ENCODE results near the gene AP1G2.

AP1G2 gene

GRCh38 chr14:23530375-23531055 is 37.1 kb downstream of the AP1G2 start:
- H3K9ac ChIP-seq (ENCODE audit: low read length) = no peak overlapping the region
- H3K9me3 ChIP-seq (ENCODE audit: low read length) = no peaks in the 10 kb centered on the region
- no peaks in the 10 kb centered on the region for H3K4me1 ChIP-seq (ENCODE audit: insufficient read depth, low read length)
- no peaks in the 10 kb centered on the region for H3K27me3 ChIP-seq (ENCODE audit: control insufficient read depth in 1 of 2, insufficient read depth in 2 of 2, low read length in 2 of 2)
- H3K27ac ChIP-seq (ENCODE audit: low read depth, low read length) = no peak overlapping the region
- no peak overlapping the region for H3K4me3 ChIP-seq (ENCODE audit: low read depth in 1 of 2, low read length in 2 of 2)
- H3K36me3 ChIP-seq (ENCODE audit: insufficient read depth, low read length) = no peaks in the 10 kb centered on the region

GRCh38 chr14:23529016-23529415 is 38.6 kb downstream of the AP1G2 start:
- Histone ChIP-seq H3K27ac (ENCODE audit: low read depth, low read length) (no peak overlapping the region), H3K4me3 (ENCODE audit: low read depth in 1 of 2, low read length in 2 of 2) (no peak overlapping the region), H3K27me3 (ENCODE audit: control insufficient read depth in 1 of 2, insufficient read depth in 2 of 2, low read length in 2 of 2) (no peaks in the 10 kb centered on the region), H3K4me1 (ENCODE audit: insufficient read depth, low read length) (no peaks in the 10 kb centered on the region), H3K36me3 (ENCODE audit: insufficient read depth, low read length) (no peaks in the 10 kb centered on the region), H3K9me3 (ENCODE audit: low read length) (no peaks in the 10 kb centered on the region), H3K9ac (ENCODE audit: low read length) (no peak overlapping the region)

- H3K9ac ChIP-seq (ENCODE audit: low read length) = no peak overlapping the region
- no peak overlapping the region for H3K4me3 ChIP-seq (ENCODE audit: low read depth in 1 of 2, low read length in 2 of 2)
- no peak overlapping the region for H3K27ac ChIP-seq (ENCODE audit: low read depth, low read length)
- H3K36me3 ChIP-seq (ENCODE audit: insufficient read depth, low read length) = no peaks in the 10 kb centered on the region
- no peaks in the 10 kb centered on the region for H3K27me3 ChIP-seq (ENCODE audit: control insufficient read depth in 1 of 2, insufficient read depth in 2 of 2, low read length in 2 of 2)
- no peaks in the 10 kb centered on the region for H3K4me1 ChIP-seq (ENCODE audit: insufficient read depth, low read length)
- no peaks in the 10 kb centered on the region for H3K9me3 ChIP-seq (ENCODE audit: low read length)
Observed at GRCh38 chr14:23528555-23528954, 39.0 kb downstream of the AP1G2 start.

- H3K27ac ChIP-seq (ENCODE audit: low read depth, low read length) = no peak overlapping the region
- H3K27me3 ChIP-seq (ENCODE audit: control insufficient read depth in 1 of 2, insufficient read depth in 2 of 2, low read length in 2 of 2) = no peaks in the 10 kb centered on the region
- no peak overlapping the region for H3K4me3 ChIP-seq (ENCODE audit: low read depth in 1 of 2, low read length in 2 of 2)
- H3K9ac ChIP-seq (ENCODE audit: low read length) = no peak overlapping the region
- no peaks in the 10 kb centered on the region for H3K4me1 ChIP-seq (ENCODE audit: insufficient read depth, low read length)
- H3K9me3 ChIP-seq (ENCODE audit: low read length) = no peaks in the 10 kb centered on the region
- no peaks in the 10 kb centered on the region for H3K36me3 ChIP-seq (ENCODE audit: insufficient read depth, low read length)
Observed at GRCh38 chr14:23525611-23526010, 42.0 kb downstream of the AP1G2 start.

GRCh38 chr14:23524954-23525353 is 42.6 kb downstream of the AP1G2 start:
- Histone ChIP-seq H3K36me3 (ENCODE audit: insufficient read depth, low read length) (no peaks in the 10 kb centered on the region), H3K9ac (ENCODE audit: low read length) (no peak overlapping the region), H3K9me3 (ENCODE audit: low read length) (no peaks in the 10 kb centered on the region), H3K27ac (ENCODE audit: low read depth, low read length) (no peak overlapping the region), H3K4me3 (ENCODE audit: low read depth in 1 of 2, low read length in 2 of 2) (no peak overlapping the region), H3K27me3 (ENCODE audit: control insufficient read depth in 1 of 2, insufficient read depth in 2 of 2, low read length in 2 of 2) (no peaks in the 10 kb centered on the region), H3K4me1 (ENCODE audit: insufficient read depth, low read length) (no peaks in the 10 kb centered on the region)

- H3K9ac ChIP-seq (ENCODE audit: low read length) = no peak overlapping the region
- H3K27ac ChIP-seq (ENCODE audit: low read depth, low read length) = no peak overlapping the region
- no peaks in the 10 kb centered on the region for H3K36me3 ChIP-seq (ENCODE audit: insufficient read depth, low read length)
- no peak overlapping the region for H3K4me3 ChIP-seq (ENCODE audit: low read depth in 1 of 2, low read length in 2 of 2)
- no peaks in the 10 kb centered on the region for H3K9me3 ChIP-seq (ENCODE audit: low read length)
- no peaks in the 10 kb centered on the region for H3K4me1 ChIP-seq (ENCODE audit: insufficient read depth, low read length)
- no peaks in the 10 kb centered on the region for H3K27me3 ChIP-seq (ENCODE audit: control insufficient read depth in 1 of 2, insufficient read depth in 2 of 2, low read length in 2 of 2)
Observed at GRCh38 chr14:23523229-23524016, 44.2 kb downstream of the AP1G2 start.

GRCh38 chr14:23522643-23523198 is 44.9 kb downstream of the AP1G2 start:
- Histone ChIP-seq H3K4me1 (ENCODE audit: insufficient read depth, low read length) (no peaks in the 10 kb centered on the region), H3K9ac (ENCODE audit: low read length) (no peak overlapping the region), H3K27me3 (ENCODE audit: control insufficient read depth in 1 of 2, insufficient read depth in 2 of 2, low read length in 2 of 2) (no peaks in the 10 kb centered on the region), H3K4me3 (ENCODE audit: low read depth in 1 of 2, low read length in 2 of 2) (no peak overlapping the region), H3K9me3 (ENCODE audit: low read length) (no peaks in the 10 kb centered on the region), H3K36me3 (ENCODE audit: insufficient read depth, low read length) (no peaks in the 10 kb centered on the region), H3K27ac (ENCODE audit: low read depth, low read length) (no peak overlapping the region)

- no peak overlapping the region for H3K9ac ChIP-seq (ENCODE audit: low read length)
- no peaks in the 10 kb centered on the region for H3K9me3 ChIP-seq (ENCODE audit: low read length)
- no peaks in the 10 kb centered on the region for H3K4me1 ChIP-seq (ENCODE audit: insufficient read depth, low read length)
- H3K36me3 ChIP-seq (ENCODE audit: insufficient read depth, low read length) = no peaks in the 10 kb centered on the region
- H3K27me3 ChIP-seq (ENCODE audit: control insufficient read depth in 1 of 2, insufficient read depth in 2 of 2, low read length in 2 of 2) = no peaks in the 10 kb centered on the region
- no peak overlapping the region for H3K4me3 ChIP-seq (ENCODE audit: low read depth in 1 of 2, low read length in 2 of 2)
- H3K27ac ChIP-seq (ENCODE audit: low read depth, low read length) = no peak overlapping the region
Observed at GRCh38 chr14:23521785-23522640, 45.6 kb downstream of the AP1G2 start.

- H3K9me3 ChIP-seq (ENCODE audit: low read length) = no peaks in the 10 kb centered on the region
- no peaks in the 10 kb centered on the region for H3K4me1 ChIP-seq (ENCODE audit: insufficient read depth, low read length)
- no peak overlapping the region for H3K4me3 ChIP-seq (ENCODE audit: low read depth in 1 of 2, low read length in 2 of 2)
- H3K36me3 ChIP-seq (ENCODE audit: insufficient read depth, low read length) = no peaks in the 10 kb centered on the region
- H3K9ac ChIP-seq (ENCODE audit: low read length) = no peak overlapping the region
- H3K27ac ChIP-seq (ENCODE audit: low read depth, low read length) = no peak overlapping the region
- H3K27me3 ChIP-seq (ENCODE audit: control insufficient read depth in 1 of 2, insufficient read depth in 2 of 2, low read length in 2 of 2) = no peaks in the 10 kb centered on the region
Observed at GRCh38 chr14:23520899-23521533, 46.6 kb downstream of the AP1G2 start.

GRCh38 chr14:23518709-23519108 is 48.9 kb downstream of the AP1G2 start:
- Histone ChIP-seq H3K27ac (ENCODE audit: low read depth, low read length) (no peak overlapping the region), H3K4me3 (ENCODE audit: low read depth in 1 of 2, low read length in 2 of 2) (no peak overlapping the region), H3K27me3 (ENCODE audit: control insufficient read depth in 1 of 2, insufficient read depth in 2 of 2, low read length in 2 of 2) (no peaks in the 10 kb centered on the region), H3K9me3 (ENCODE audit: low read length) (no peaks in the 10 kb centered on the region), H3K4me1 (ENCODE audit: insufficient read depth, low read length) (peaks cover 10% of the 10 kb centered on the region), H3K36me3 (ENCODE audit: insufficient read depth, low read length) (no peaks in the 10 kb centered on the region), H3K9ac (ENCODE audit: low read length) (no peak overlapping the region)
